ENCODE measurements around the gene ARMH3.

DNA sequence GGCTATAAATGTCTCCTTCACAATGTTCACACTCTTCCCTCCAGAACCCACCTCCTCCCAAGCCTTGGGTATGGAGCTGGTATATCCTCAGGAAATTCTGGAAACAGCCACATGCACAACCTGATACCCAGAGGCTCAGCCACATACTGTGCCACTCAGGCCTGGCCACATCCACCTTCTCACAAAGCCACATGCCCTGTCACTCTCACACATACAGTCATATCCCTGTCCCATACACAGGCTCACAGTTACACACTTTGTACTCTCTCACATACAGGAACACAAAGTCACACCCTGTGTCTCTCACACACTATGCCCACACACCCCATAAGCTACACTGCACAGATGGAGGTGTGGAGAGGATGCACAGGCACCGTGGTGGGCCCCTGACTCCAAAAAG, 222.5 kb downstream of the ARMH3 start:
- no peak for TF ChIP-seq POLR2A (IDR thresholded peaks at IDR 0.05)
- TF ChIP-seq, protein P1, sequence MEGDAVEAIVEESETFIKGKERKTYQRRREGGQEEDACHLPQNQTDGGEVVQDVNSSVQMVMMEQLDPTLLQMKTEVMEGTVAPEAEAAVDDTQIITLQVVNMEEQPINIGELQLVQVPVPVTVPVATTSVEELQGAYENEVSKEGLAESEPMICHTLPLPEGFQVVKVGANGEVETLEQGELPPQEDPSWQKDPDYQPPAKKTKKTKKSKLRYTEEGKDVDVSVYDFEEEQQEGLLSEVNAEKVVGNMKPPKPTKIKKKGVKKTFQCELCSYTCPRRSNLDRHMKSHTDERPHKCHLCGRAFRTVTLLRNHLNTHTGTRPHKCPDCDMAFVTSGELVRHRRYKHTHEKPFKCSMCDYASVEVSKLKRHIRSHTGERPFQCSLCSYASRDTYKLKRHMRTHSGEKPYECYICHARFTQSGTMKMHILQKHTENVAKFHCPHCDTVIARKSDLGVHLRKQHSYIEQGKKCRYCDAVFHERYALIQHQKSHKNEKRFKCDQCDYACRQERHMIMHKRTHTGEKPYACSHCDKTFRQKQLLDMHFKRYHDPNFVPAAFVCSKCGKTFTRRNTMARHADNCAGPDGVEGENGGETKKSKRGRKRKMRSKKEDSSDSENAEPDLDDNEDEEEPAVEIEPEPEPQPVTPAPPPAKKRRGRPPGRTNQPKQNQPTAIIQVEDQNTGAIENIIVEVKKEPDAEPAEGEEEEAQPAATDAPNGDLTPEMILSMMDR (IDR thresholded peaks at IDR 0.05 in 8 of 11, conservative IDR thresholded peaks at IDR 0.05 in 3 of 11), result no peak
